ENCODE data around the gene SACS.

SACS gene, protein sequence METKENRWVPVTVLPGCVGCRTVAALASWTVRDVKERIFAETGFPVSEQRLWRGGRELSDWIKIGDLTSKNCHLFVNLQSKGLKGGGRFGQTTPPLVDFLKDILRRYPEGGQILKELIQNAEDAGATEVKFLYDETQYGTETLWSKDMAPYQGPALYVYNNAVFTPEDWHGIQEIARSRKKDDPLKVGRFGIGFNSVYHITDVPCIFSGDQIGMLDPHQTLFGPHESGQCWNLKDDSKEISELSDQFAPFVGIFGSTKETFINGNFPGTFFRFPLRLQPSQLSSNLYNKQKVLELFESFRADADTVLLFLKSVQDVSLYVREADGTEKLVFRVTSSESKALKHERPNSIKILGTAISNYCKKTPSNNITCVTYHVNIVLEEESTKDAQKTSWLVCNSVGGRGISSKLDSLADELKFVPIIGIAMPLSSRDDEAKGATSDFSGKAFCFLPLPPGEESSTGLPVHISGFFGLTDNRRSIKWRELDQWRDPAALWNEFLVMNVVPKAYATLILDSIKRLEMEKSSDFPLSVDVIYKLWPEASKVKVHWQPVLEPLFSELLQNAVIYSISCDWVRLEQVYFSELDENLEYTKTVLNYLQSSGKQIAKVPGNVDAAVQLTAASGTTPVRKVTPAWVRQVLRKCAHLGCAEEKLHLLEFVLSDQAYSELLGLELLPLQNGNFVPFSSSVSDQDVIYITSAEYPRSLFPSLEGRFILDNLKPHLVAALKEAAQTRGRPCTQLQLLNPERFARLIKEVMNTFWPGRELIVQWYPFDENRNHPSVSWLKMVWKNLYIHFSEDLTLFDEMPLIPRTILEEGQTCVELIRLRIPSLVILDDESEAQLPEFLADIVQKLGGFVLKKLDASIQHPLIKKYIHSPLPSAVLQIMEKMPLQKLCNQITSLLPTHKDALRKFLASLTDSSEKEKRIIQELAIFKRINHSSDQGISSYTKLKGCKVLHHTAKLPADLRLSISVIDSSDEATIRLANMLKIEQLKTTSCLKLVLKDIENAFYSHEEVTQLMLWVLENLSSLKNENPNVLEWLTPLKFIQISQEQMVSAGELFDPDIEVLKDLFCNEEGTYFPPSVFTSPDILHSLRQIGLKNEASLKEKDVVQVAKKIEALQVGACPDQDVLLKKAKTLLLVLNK (N-terminal part only)

DNA sequence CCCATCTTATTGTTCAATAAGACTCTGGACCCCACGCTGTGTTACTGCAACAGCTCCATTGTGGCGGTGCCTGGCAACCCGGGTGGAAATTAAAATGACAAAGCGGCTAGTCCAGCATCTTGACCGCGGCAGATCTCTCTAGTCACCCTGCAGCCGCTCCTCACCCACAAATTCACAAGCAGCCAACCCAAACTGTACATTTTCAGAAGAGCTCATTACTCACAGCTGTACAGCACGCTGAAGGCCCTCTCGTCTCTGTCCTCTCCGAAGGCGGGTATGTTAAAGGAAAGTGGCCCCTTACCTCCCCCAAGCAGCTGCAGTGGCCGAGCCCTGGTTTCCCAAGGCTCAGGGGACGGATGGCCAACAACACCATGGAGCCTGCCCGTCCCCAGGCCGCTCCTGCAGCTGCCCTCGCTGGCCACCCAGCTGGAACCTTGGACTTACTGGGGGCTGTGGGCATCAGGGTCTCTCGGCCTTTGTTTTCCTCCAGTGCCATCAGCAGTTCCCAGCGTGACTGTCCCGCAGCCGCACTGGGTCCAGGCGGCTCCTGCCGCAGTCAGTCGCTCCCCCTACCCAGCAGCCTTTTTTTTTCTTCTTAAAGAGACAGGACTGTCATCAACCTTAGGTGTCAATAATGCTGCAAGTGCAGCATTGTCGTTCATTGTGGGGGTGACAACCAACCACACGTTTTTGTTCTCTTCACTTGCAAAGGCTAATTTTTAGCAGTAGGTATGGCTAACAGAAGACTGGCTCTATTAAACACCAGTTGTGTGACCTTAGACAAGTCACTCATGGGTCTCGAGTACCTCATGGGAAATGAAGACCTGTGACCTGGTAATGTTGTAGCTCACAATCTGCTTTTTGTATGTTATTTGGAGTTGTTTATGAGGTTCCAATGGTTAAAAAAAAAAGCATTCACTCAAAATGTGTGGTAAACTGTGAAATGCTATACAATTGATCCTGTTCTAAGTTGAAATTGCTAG is at the start of gene SACS:
Gene SACS, minus strand, starts transcription at position 532 of the 983 bp plus-strand sequence. CDS start 22,463 bp downstream, outside the sequence.
- in situ Hi-C loops (cut with MboI; ENCODE audit: low sequenced_read_pairs): no loop called here

DNA sequence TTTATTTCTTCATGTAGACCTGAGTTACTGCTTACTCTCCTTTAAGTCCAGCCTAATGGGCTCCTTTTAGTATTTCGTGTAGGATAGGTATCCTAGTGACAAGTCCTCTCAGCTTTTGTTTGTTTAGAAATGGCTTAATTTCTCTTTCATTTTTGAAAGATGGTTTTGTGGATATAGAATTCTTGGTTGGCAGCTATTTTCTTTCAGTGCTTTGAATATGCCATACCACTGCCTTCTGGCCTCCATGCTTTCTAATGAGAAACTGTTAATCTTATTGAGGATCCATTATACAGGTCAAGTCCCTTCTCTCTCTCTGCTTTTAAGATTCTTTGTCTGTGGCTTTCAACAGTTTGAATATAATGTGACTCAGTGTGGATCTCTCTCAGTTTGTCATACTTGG is 46.8 kb upstream of the SACS start:
- in situ Hi-C loops (cut with MboI; ENCODE audit: low sequenced_read_pairs): no loop called here

DNA sequence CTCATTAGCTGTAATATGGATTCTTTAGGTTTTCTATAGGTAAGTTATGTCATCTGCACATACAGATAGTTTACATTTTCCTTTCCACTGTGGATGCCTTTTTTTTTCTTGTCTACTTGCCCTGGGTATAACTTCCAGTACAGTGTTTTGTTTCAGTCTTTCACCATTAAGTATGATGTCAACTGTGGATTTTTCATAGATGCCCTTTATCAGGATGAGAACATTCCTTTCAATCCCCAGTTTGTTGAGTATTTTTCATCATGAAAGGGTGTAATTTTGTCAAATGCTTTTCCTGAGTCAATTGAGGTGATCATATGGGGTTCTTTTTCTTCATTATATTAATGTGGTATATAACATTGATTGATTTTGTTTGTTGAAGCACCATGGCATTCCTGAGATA is 43.6 kb upstream of the SACS start:
- in situ Hi-C loops (cut with MboI; ENCODE audit: low sequenced_read_pairs): no loop called here

DNA sequence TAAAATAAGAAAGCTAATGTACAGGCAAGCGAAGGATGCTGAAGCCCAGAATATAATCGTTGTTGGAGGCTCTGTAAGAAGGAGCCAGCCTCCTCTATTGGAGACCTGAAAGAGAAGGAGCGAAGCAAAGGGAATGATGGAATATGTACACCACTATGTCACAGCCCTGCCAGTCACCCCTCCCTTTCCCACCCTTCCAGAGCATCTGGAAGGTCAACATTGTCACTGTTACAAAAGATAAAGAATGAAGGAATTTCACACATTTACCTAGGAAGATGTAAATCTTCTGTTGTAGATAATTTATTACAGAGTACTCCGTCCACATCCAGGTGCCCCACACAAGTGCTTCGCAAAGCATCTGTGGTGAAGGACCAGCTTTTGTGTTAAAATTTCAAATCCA is 39.7 kb upstream of the SACS start:
- in situ Hi-C loops (cut with MboI; ENCODE audit: low sequenced_read_pairs): loop anchor here (25.0 kb wide), 1 partner anchor 414 kb away; the partner anchor contains the start of genes C1QTNF9B and MIPEP

DNA sequence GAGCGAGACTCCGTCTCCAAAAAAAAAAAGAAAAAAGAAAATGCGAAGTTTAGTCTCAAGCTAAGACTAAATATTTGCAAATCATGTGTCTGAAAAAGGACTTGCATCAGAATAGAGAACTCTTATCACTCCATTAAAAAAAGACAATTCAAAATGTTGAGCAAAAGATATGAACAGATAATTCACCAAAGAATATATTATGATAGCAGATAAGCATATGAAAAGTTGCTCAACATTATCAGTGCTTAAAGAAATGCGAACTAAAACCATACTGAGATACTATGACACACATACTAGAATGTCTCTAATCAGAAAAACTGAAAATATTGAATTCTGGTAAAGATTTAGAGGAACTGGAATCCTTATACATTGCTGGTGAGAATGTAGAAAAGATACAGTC is 38.7 kb upstream of the SACS start:
- in situ Hi-C loops (cut with MboI; ENCODE audit: low sequenced_read_pairs): loop anchor here (25.0 kb wide), 1 partner anchor 415 kb away; the partner anchor contains the start of genes C1QTNF9B and MIPEP

DNA sequence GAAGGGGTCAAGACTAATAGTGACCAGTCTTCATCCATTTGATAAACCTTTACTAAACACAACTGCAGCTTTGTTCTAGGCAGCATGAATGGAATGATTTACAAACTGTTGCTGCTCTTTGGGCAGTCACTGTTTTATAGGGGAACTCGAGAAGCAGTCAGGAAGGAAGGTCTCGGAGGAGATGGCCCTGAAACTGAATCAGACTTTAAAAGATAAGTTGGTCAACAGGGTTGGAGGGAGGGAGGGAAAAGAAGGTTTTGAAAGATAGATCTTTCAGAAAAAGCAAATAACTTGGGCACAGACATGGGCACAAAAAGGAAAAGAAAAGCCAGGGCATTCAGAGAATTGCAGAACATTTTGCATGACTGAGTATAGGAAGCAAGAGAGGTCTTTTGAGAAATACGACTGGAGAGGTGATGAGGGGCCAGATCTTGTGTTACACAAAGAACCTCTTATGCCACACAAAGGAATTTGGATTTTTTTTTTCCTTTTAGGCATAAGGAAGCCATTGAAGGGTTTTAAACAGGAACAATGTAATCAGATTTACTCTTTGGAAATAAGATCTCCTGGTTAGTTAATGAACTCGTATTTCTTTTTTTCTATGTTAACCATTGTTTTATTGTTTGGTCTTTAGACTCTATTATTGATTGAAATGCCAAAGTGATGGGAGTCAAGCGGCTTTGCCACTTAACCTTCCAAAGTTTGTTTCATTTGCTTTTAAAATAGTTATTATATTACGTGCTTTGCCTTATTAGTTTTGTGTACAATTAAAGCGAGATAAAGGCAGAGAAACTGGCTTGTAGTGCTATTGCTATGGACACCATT is 37.5 kb upstream of the SACS start:
- in situ Hi-C loops (cut with MboI; ENCODE audit: low sequenced_read_pairs): loop anchor here (25.0 kb wide), 1 partner anchor 416 kb away; the partner anchor contains the start of genes C1QTNF9B and MIPEP

DNA sequence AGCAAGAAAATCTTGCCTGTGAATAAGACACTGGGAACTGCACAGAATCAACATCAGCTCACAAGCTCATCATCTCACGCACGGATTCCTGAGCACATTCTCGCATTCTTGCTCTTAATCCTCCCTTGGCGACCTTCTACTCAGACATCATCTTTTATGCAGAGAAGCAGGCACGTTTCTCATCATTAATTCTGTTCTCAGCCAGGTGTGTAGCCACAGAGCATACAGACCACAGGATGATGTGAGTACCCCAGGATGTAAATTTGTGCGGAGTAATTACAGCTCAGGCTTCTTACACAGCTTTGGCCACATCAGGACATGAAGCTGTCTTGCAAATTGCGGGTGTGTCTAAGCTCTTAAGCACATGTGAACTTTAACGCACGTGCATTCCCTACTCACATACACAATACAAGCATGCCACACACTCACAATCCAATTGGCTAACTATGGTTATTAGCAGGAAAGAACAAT is 36.5 kb upstream of the SACS start:
- in situ Hi-C loops (cut with MboI; ENCODE audit: low sequenced_read_pairs): loop anchor here (25.0 kb wide), 1 partner anchor 417 kb away; the partner anchor contains the start of genes C1QTNF9B and MIPEP

DNA sequence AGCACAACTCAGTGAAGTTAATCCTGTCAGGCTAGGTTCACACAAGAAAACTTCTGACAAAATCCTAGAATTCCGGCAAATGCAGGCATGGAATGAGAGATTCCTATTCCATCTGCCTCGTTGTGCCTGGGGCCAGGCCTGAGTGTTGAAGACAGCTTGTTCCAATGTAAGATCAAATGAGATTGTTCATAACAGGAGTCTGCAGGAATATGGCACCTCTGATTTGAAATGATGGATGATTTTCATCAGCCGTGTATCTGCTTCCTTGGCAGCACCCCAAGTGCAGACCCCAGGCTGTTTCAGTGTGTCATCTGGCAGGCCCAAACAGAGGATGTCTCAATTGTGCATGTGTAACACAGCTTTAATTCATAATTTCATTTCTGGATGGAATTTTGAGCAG is 35.3 kb upstream of the SACS start:
- in situ Hi-C loops (cut with MboI; ENCODE audit: low sequenced_read_pairs): loop anchor here (25.0 kb wide), 1 partner anchor 418 kb away; the partner anchor contains the start of genes C1QTNF9B and MIPEP

DNA sequence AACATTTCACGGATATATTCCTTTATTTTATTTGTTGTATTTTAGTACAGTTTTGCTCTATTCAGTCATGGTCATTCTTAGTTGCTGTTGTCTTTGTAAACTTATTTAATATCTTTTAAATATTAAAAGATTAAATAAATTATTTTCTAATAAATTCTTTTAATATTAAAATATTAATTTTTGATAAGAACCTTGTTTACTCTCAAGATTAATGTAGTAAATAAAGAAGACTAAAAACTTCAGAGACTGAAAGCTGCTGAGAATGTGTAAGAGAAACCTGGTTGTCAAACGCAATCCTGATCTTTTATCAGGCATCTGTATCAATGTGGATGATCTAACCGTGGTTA is 34.4 kb upstream of the SACS start:
- in situ Hi-C loops (cut with MboI; ENCODE audit: low sequenced_read_pairs): loop anchor here (25.0 kb wide), 1 partner anchor 419 kb away; the partner anchor contains the start of genes C1QTNF9B and MIPEP

DNA sequence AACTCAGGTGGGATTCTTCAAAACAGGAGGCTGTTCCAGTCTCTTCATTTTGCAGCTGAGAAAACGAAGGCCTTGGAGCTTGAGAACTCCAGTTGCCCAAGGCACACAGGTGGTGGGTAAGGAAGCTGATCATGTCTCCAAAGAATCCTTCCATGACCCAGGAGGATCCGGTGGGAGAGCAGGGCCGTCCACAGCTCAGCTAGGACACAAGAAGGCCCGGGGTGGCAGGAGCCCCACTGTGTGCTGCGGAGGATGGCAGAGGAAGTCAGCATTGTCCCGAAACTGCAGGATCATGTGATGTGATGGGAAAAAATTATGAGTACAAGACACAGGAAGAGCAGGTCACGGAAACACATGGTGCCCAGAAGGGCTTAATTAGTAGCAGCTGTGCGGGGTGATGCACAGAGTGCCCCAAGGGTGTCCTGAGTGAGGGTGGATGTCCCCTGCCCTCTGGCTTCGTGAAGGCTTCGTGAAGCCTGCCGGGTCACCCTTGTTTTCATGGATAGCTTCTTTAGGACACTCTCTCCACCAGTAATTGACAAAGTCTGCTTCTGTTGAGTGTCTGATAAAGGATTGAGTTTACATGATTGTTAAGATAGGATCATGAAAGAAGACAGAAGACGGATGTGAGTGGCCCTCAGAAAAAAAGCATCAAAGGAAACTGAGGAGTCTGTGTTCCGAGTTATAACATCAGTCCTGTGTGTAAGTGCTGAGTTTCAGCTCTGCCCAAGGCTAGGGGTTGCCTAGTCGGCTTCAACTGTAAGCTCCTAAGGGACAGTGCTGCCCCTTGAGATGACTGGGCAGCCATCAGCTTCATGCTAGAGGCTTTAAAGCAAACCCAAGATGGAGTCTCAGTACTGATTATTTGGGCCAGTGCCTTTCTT is 33.8 kb upstream of the SACS start:
- in situ Hi-C loops (cut with MboI; ENCODE audit: low sequenced_read_pairs): loop anchor here (25.0 kb wide), 1 partner anchor 420 kb away; the partner anchor contains the start of genes C1QTNF9B and MIPEP

DNA sequence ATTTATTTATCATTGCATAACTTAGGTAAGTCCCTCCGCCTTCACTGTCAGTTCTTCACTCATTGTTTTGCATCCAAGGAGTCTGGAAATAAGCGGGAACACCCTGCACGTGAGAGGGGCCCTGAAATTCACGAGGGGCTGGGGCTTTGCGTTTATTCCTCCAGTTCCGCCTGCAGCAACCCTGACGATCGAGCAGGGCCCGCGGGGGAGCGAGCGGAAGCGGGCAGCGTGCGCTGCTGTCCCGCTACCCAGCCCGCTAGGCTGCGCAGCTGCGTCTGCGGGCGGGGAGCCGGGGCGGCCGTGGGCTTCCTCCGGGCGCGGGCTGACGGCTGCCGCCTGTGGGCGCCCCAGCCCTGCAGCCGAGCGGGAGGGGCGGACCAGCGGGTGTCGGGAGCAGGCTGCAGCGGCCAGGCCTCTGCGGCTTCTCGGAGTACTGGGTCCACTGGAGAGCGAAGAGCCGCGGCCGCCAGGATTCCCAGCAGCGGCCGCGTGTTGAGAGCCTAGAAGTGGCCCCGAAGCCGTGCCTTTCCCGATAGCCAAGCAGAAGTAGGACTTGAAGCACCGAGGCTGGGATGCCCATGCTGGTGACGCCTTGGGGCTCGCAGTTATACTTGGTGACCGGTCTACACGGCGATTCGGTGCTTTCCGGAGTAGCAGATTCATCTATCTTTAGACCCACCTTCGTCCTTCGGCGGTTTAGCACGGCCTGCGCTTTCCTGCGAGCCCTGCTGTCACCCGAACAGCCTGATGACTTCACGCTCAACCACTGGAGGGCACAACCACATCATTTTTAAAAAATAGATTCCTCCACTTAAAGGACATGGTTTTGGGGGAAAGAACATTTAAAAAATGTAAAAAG is 32.9 kb upstream of the SACS start:
- in situ Hi-C loops (cut with MboI; ENCODE audit: low sequenced_read_pairs): loop anchor here (25.0 kb wide), 1 partner anchor 421 kb away; the partner anchor contains the start of genes C1QTNF9B and MIPEP

DNA sequence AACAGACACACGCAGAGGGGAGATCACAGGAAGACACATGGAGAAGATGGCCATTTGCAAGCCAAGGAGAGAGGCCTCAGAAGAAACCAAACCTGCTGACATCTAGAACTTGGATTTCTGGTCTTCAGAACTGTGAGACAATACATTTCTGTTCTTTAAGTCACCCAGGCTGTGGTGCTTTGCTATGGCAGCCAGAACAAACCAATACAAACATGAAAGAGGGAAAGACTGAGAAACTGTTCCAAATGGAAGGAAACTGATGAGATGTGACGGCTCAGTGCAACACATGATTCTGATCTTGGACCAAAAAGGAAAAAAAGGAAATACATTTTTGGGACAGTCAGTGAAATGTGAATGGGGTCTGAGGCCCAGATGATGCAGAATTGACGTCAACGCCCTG is 30.2 kb upstream of the SACS start:
- in situ Hi-C loops (cut with MboI; ENCODE audit: low sequenced_read_pairs): loop anchor here (25.0 kb wide), 1 partner anchor 424 kb away; the partner anchor contains the start of genes C1QTNF9B and MIPEP

DNA sequence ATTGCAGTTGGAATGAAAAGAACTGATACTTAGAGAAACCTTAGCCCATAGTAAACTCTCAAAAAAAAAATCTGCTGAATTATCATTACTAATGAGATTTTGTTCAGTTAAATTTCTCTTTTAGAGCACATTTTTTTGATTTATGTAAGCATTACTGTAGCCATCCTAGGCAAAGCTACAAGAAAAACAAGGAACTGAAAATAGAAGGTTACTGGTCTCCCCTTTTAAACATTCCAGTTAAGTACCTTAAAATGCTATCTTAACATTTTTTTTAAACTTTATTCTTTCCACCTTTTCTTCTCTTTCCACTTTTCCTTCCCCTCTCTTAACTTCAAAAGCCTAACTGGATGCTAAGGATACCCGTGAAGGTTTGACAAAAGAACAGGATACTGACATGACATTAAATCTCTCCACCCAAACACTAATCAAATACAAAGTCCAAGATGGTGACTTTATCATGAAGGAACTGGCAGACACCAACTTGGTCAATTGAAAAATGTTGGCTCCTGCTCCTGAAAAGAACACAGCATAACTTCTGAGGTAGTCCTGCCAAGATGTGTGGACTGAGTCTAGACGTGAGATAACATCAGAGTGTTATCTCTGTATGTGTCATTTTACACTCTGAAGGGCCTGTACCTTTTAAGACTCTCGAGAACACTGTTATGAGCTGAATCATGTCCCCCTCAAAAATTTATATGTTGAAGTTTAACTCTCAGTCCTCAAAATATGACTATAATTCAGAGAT is 29.5 kb upstream of the SACS start:
- in situ Hi-C loops (cut with MboI; ENCODE audit: low sequenced_read_pairs): loop anchor here (25.0 kb wide), 1 partner anchor 424 kb away; the partner anchor contains the start of genes C1QTNF9B and MIPEP

DNA sequence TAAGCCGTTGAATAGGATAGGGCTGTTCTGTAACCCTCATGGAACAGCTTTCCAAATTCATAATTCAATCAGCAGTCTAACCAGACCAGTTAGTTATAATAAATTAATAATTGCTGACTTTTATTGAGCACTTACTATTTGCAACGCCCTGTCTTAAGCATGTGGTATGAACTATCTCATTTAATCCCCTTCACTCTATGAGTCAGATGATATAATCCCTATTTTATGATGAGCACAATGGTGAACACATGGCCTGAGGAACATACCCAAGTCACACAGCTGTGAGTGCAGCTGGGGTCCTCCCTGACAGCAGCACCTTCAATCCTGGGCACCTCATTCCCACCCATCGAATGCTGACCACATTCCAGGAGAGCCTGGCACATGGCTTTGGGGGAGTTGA is 28.0 kb upstream of the SACS start:
- in situ Hi-C loops (cut with MboI; ENCODE audit: low sequenced_read_pairs): loop anchor here (25.0 kb wide), 1 partner anchor 426 kb away; the partner anchor contains the start of genes C1QTNF9B and MIPEP

DNA sequence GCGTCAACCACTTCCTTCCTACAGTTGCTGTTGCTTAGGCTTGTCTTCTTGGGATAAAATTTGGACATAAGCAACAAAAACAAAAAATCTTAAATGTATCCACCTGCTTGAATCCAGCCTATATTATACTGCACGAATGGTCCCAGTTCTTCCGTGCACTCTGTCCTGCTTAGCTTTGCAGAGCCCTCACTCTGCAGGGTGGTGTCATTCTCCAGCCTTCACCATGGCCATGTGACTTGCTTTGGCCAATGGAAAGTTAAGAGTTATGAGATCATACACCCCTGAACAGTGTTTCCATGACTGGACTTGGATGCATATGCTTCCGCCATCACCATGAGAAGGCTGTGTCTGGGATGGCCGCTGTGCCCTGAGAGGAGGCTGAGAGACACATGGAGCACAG is 27.4 kb upstream of the SACS start:
- in situ Hi-C loops (cut with MboI; ENCODE audit: low sequenced_read_pairs): loop anchor here (25.0 kb wide), 1 partner anchor 426 kb away; the partner anchor contains the start of genes C1QTNF9B and MIPEP

Measured in HL-60/S4 treated with phorbol 12-myristate 13-acetate at 8.2 ng/mL for 4 days and 3 days (cell line).